NCI-H82 (cell line): ENCODE data around the gene SERPINB7.
A peak's percentile ranks its signal among the peaks of the same experiment; 100 is the strongest.

Experiments used
- DNase-seq: peaks from one replicate; lab custom pipeline; 2025; lab: John Stamatoyannopoulos, UW

Gene SERPINB7

GRCh38 chr18:63787673-63788072, 12.5 kb downstream of the SERPINB7 start:
- DNase-seq, result no peak

- DNase-seq, result no peak
Measured at GRCh38 chr18:63788447-63789096, 13.4 kb downstream of the SERPINB7 start.

GRCh38 chr18:63789327-63789726, 14.1 kb downstream of the SERPINB7 start:
- DNase-seq, result no peak

GRCh38 chr18:63795606-63796005, 20.4 kb downstream of the SERPINB7 start:
- no peak for DNase-seq

GRCh38 chr18:63799189-63799588, 24.0 kb downstream of the SERPINB7 start:
- DNase-seq, result no peak

GRCh38 chr18:63801343-63801742, 26.1 kb downstream of the SERPINB7 start:
- no peak for DNase-seq

- DNase-seq, result no peak
Measured at GRCh38 chr18:63808125-63808524, 32.9 kb downstream of the SERPINB7 start.

GRCh38 chr18:63817441-63818051, 42.3 kb downstream of the SERPINB7 start:
- DNase-seq, result no peak

GRCh38 chr18:63818212-63818611, 43.0 kb downstream of the SERPINB7 start:
- DNase-seq, result no peak

GRCh38 chr18:63819786-63820185, 44.6 kb downstream of the SERPINB7 start:
- DNase-seq, result no peak

GRCh38 chr18:63820694-63821093, 45.5 kb downstream of the SERPINB7 start:
- no peak for DNase-seq

GRCh38 chr18:63823516-63824219, 48.5 kb downstream of the SERPINB7 start:
- DNase-seq, result peak; percentile 34

GRCh38 chr18:63824220-63824525, 49.0 kb downstream of the SERPINB7 start:
- DNase-seq, result no peak

- DNase-seq, result no peak
Measured at GRCh38 chr18:63828120-63828519, 52.9 kb downstream of the SERPINB7 start.

GRCh38 chr18:63828656-63829055, 53.4 kb downstream of the SERPINB7 start:
- DNase-seq, result no peak

- no peak for DNase-seq
Measured at GRCh38 chr18:63829886-63830285, 54.7 kb downstream of the SERPINB7 start.

GRCh38 chr18:63831080-63831788, 56.0 kb downstream of the SERPINB7 start:
- DNase-seq, result no peak

- DNase-seq, result no peak
Measured at GRCh38 chr18:63832470-63832869, 57.3 kb downstream of the SERPINB7 start.

GRCh38 chr18:63834471-63835113, 59.4 kb downstream of the SERPINB7 start:
- no peak for DNase-seq

- DNase-seq, result no peak
Measured at GRCh38 chr18:63836456-63836855, 61.2 kb downstream of the SERPINB7 start.

GRCh38 chr18:63837590-63837989, 62.4 kb downstream of the SERPINB7 start:
- no peak for DNase-seq

- no peak for DNase-seq
Measured at GRCh38 chr18:63843008-63843407, 67.8 kb downstream of the SERPINB7 start.
